KOPT-K1 (cell line): Measurements from ENCODE around the gene CAPN13.

ENCODE experiments used
- H3K27ac ChIP-seq: fragments of 200-600 bp; sonication (generic); 2 replicates; pipeline ENCODE4 v1.5.1; 2016; ENCODE audit warnings: antibody characterized with exemption, mild to moderate bottlenecking, low read depth, low read length; ENCODE audit not compliant: poor library complexity, severe bottlenecking
- H3K36me3 ChIP-seq: fragments of 200-600 bp; sonication (generic); 2 replicates; pipeline ENCODE4 v1.5.1; 2017; ENCODE audit warnings: antibody characterized with exemption, mild to moderate bottlenecking, low read length, moderate library complexity; ENCODE audit not compliant: insufficient read depth
- H3K9me3 ChIP-seq: fragments of 200-600 bp; sonication (generic); 2 replicates; pipeline ENCODE4 v1.5.1; 2017; ENCODE audit warnings: antibody characterized with exemption, low read length, mild to moderate bottlenecking; ENCODE audit not compliant: insufficient read depth, poor library complexity, severe bottlenecking

Gene CAPN13

GRCh38 chr2:30798536-30798991 is 8.7 kb downstream of the CAPN13 start:
- Histone ChIP-seq H3K27ac (no peak overlapping the region), H3K36me3 (no peaks in the 10 kb centered on the region), H3K9me3 (no peaks in the 10 kb centered on the region)

DNA sequence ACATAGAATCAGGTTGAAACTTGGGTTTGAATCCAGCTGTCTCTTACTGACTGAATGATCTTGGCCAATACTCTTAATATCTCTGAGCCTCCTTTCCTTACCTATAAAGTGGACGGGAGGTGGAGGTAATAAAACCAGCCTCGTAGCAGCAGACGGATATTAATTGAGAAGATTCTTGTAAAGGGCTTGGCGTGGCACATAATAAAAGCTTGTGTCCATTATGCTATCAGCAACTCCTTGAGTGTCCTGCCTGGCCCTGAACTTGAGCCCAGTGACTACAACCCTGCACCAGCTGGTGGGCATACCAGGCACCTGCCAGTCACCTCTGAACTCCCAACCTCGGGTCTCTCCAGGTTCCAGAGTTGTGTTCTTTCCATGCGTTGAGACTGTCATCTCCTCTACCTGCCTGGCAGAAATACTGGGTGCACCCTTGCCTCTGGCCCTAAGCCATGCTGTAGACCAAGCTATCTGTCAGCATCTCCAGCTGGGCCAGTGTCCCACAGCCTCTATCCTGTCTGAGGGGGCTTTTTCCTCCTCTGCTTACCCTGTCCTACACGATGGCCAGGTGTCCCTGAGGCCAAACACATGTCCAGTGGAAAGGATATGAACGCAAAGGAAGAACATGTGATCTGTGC is 9.7 kb downstream of the CAPN13 start:
- Histone ChIP-seq H3K27ac (no peak overlapping the region), H3K9me3 (no peaks in the 10 kb centered on the region), H3K36me3 (no peaks in the 10 kb centered on the region)

- no peaks in the 10 kb centered on the region for H3K36me3 ChIP-seq
- H3K9me3 ChIP-seq: no peaks in the 10 kb centered on the region
- H3K27ac ChIP-seq: no peak overlapping the region
Observed at GRCh38 chr2:30796699-30797098, 10.5 kb downstream of the CAPN13 start.

DNA sequence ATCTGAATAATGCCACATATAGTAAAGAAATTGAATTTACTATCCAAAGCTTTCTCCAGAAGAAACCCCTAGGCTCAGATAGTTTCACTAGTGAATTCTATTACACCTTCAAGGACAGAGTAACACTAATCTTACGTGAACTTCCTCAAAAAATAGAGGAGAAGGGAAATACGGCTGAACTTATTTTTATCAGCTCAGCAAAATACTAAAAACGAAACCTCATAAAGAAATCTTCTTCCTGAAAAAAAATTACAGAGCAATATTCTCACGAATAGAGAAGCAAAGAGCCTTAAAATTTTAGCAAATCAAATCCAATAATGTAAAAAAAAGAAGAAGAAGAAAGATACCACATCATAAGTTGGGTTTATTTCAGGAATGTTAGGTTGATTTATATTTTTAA is 14.7 kb downstream of the CAPN13 start:
- H3K9me3 ChIP-seq: no peaks in the 10 kb centered on the region
- H3K36me3 ChIP-seq: no peaks in the 10 kb centered on the region
- H3K27ac ChIP-seq: no peak overlapping the region

GRCh38 chr2:30790879-30791278 is 16.4 kb downstream of the CAPN13 start:
- Histone ChIP-seq H3K36me3 (no peaks in the 10 kb centered on the region), H3K27ac (no peak overlapping the region)

GRCh38 chr2:30789670-30790210 is 17.5 kb downstream of the CAPN13 start:
- H3K36me3 ChIP-seq: no peaks in the 10 kb centered on the region
- no peak overlapping the region for H3K27ac ChIP-seq
- H3K9me3 ChIP-seq: no peaks in the 10 kb centered on the region

More at GRCh38 chr2:30790879-30791278, 16.4 kb downstream of the CAPN13 start:
- no peaks in the 10 kb centered on the region for H3K9me3 ChIP-seq

GRCh38 chr2:30786923-30787685 is 20.1 kb downstream of the CAPN13 start:
- no peaks in the 10 kb centered on the region for H3K36me3 ChIP-seq
- H3K27ac ChIP-seq: no peak overlapping the region
- no peaks in the 10 kb centered on the region for H3K9me3 ChIP-seq

GRCh38 chr2:30784682-30785081 is 22.6 kb downstream of the CAPN13 start:
- Histone ChIP-seq H3K9me3 (no peaks in the 10 kb centered on the region), H3K36me3 (no peaks in the 10 kb centered on the region), H3K27ac (no peak overlapping the region)

GRCh38 chr2:30781961-30782533 is 25.2 kb downstream of the CAPN13 start:
- Histone ChIP-seq H3K36me3 (no peaks in the 10 kb centered on the region), H3K9me3 (no peaks in the 10 kb centered on the region), H3K27ac (no peak overlapping the region)

DNA sequence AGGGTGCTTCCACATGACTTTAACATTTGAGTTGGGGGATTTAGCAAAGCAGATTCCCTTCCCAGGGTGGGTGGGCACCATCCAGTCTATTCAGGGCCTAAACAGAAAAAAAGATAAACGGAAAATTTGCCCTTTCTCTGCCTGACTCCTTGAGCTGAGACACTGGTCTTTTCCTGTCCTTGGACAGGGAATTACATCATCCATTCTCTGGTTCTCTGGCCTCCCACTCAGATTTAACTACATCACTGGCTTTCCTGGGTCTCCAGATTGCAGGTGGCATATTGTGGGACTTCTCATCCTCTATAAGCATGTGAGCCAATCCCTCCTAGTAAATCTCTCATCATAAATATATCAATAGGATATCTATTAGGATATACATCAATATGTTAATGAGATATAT is 25.8 kb downstream of the CAPN13 start:
- no peaks in the 10 kb centered on the region for H3K9me3 ChIP-seq
- no peaks in the 10 kb centered on the region for H3K36me3 ChIP-seq
- no peak overlapping the region for H3K27ac ChIP-seq

- Histone ChIP-seq H3K9me3 (no peaks in the 10 kb centered on the region), H3K36me3 (no peaks in the 10 kb centered on the region), H3K27ac (no peak overlapping the region)
Observed at GRCh38 chr2:30780776-30781330, 26.4 kb downstream of the CAPN13 start.

DNA sequence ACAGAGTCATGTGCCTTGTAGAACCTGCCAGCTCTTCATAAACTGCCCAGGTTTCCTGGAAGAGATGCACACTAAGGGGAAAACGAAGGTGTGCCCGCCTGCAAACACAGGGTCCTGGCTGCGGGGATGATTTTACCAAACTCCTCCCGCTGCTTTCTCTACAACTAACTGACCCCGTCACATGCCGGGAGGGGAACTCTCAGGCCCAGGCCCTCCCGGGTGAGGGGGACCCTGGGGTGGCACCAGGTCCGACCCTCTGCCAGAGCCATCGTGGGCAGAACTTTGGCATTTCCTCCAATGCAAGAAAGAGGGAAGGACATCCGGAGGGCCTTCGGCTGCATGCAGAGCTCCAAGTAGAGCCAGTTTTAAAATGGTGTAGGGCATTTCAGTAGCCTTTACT is 28.6 kb downstream of the CAPN13 start:
- H3K9me3 ChIP-seq: no peaks in the 10 kb centered on the region
- no peaks in the 10 kb centered on the region for H3K36me3 ChIP-seq
- no peak overlapping the region for H3K27ac ChIP-seq

- Histone ChIP-seq H3K27ac (no peak overlapping the region), H3K36me3 (no peaks in the 10 kb centered on the region), H3K9me3 (no peaks in the 10 kb centered on the region)
Observed at GRCh38 chr2:30777661-30778505, 29.4 kb downstream of the CAPN13 start.

DNA sequence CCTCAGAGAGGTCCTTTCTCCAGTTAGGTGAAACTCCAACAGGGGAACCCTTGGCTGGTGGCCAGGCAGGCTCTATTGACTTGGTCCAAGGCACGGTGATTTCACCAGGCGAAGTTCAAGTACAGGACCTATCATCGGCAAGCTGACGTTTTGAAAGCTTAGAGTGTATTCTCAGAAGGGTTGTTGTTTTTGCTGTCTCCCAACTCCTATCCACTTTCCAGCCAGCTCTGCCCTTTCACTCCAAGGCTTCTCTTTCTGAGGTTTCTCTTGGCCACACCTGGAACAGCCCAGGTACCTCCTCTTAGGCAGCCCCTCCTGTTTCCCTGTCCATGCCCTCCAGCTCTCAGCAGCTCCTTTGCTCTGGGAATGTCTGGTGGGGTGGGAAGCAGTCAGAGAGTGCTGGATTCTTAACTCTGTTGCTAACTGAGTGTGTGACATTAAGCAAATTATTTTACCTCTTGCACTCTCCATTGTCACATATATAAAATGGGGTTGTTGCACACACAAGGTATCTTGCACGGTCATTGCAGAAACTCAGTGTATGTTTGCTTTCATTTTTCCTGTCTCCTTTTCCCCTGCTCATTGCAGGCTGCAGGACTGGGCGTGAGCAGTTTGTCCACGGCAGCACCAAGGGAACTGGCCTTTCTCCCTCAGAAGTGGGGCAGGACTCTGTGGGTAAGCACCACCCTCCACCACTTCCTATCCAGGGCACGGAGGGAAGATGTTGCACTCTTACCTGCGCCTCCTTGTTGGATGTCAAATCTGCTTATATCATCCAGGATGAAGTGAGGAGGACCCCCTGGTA is 30.2 kb downstream of the CAPN13 start:
- Histone ChIP-seq H3K36me3 (no peaks in the 10 kb centered on the region), H3K27ac (no peak overlapping the region), H3K9me3 (no peaks in the 10 kb centered on the region)
